GM12878 (cell line): ENCODE results near the gene PLS1. TPM values are rescaled to one million over a fixed set of nuclear protein-coding genes. Genes with fewer than 3 reads are reported as not detected.

Experiments used
- ATAC-seq: fragments of 200-7000 bp; cut with Tn5 transposase; 3 replicates; pipeline ENCODE4 v1.9.1; 2020; ENCODE audit warnings: mild to moderate bottlenecking, moderate library complexity
- BruUV-seq: library from RNA; stranded (reverse); fragments of 400-500 nt; replicated peaks from 2 replicates; lab custom pipeline; 2021; lab: Mats Ljungman, UMichigan
- CTCF ChIA-PET: fragments of 300-600 bp; sonication (Branson Sonifier 250); formaldehyde crosslinking; extraction: SDS; loops from one replicate; lab custom pipeline; 2021; ENCODE audit warnings: inconsistent platforms; lab: Yijun Ruan, JAX
- POLR2A ChIA-PET: fragments of 350-600 bp; formaldehyde crosslinking; extraction: SDS; loops from one replicate; lab custom pipeline; 2021; ENCODE audit warnings: inconsistent platforms; lab: Charles Lee
- RAD21 ChIA-PET: fragments of 300-600 bp; sonication (Branson Sonifier 250); formaldehyde crosslinking; loops from one replicate; lab custom pipeline; 2023; ENCODE audit warnings: antibody characterized with exemption; ENCODE audit not compliant: unreplicated experiment; lab: Charles Lee
- SMC1A ChIA-PET: fragments of 300-600 bp; sonication (Branson Sonifier 250); formaldehyde crosslinking; loops from one replicate; lab custom pipeline; 2023; ENCODE audit not compliant: unreplicated experiment, uncharacterized antibody; lab: Charles Lee
- DNase-seq: peaks from one replicate; pipeline ENCODE4 v3.0.0-alpha.2; 2011; ENCODE audit warnings: low read depth, low spot score
- FAIRE-seq: peaks from 3 replicates; lab custom pipeline; 2011; peaks lifted over from hg19 to GRCh38; lab: Jason Lieb, UNC
- H2AFZ ChIP-seq: 2 replicates; pipeline ENCODE4 v1.6.0; 2011; ENCODE audit warnings: low read depth, low read length, control low read depth; ENCODE audit not compliant: control insufficient read depth
- H3K27ac ChIP-seq: 2 replicates; pipeline ENCODE4 v1.5.1; 2011; ENCODE audit warnings: control low read depth; ENCODE audit not compliant: control insufficient read depth, insufficient read depth
- H3K27me3 ChIP-seq, 2 experiments: replicated peaks in 1 of 2; 2 replicates each; pipeline versions ENCODE4 v1.6.0 to v1.6.1; 2011; ENCODE audit warnings: low read length in 1 of 2; ENCODE audit not compliant: control insufficient read depth in 2 of 2, insufficient read depth in 2 of 2
- H3K36me3 ChIP-seq, 2 experiments: 2 replicates each; pipeline ENCODE4 v1.5.1; 2011; ENCODE audit warnings: low read length in 1 of 2; ENCODE audit not compliant: control insufficient read depth in 2 of 2, insufficient read depth in 2 of 2
- H3K4me1 ChIP-seq: 2 replicates; pipeline ENCODE4 v1.6.1; 2011; ENCODE audit warnings: mild to moderate bottlenecking, low read length, moderate library complexity, mixed read lengths; ENCODE audit not compliant: control insufficient read depth, insufficient read depth
- H3K4me2 ChIP-seq: 2 replicates; pipeline ENCODE4 v1.6.0; 2011; ENCODE audit warnings: control low read depth; ENCODE audit not compliant: control insufficient read depth, insufficient read depth
- H3K4me3 ChIP-seq: fragments of 200-600 bp; sonication (generic); 2 replicates; pipeline ENCODE4 v1.5.1; 2016
- H3K79me2 ChIP-seq: 2 replicates; pipeline ENCODE4 v1.6.0; 2011; ENCODE audit warnings: low read length; ENCODE audit not compliant: control insufficient read depth, insufficient read depth
- H3K9ac ChIP-seq: 2 replicates; pipeline ENCODE4 v1.8.0; 2011; ENCODE audit warnings: low read length, control low read depth, mixed read lengths; ENCODE audit not compliant: control insufficient read depth, insufficient read depth
- H3K9me3 ChIP-seq: replicated peaks from 3 replicates; pipeline ENCODE4 v1.5.1; 2011; ENCODE audit warnings: mild to moderate bottlenecking, low read length; ENCODE audit not compliant: control insufficient read depth, insufficient read depth
- H4K20me1 ChIP-seq: 2 replicates; pipeline ENCODE4 v1.6.0; 2011; ENCODE audit not compliant: control insufficient read depth, insufficient read depth
- IKZF1 ChIP-seq: fragments of 450-650 bp; conservative IDR thresholded peaks from 2 replicates; pipeline ENCODE4 v1.6.1; 2017; ENCODE audit warnings: antibody characterized with exemption, mild to moderate bottlenecking
- SKIL ChIP-seq: fragments of 450-650 bp; IDR thresholded peaks from 2 replicates; pipeline ENCODE4 v1.6.1; 2017; ENCODE audit warnings: mild to moderate bottlenecking, low read depth, inconsistent platforms; ENCODE audit not compliant: poor library complexity, severe bottlenecking
- ZBTB33 ChIP-seq: fragments of 450-650 bp; IDR thresholded peaks from 2 replicates; pipeline ENCODE4 v1.6.1; 2017; ENCODE audit warnings: mild to moderate bottlenecking
- WGBS: methylation state at CpG from one replicate; pipeline ENCODE4 v1.1.6; 2016; ENCODE audit warnings: low lambda C conversion rate; ENCODE audit not compliant: insufficient replicate concordance, insufficient coverage; ENCODE audit errors: missing lambda C conversion rate; 5-methylcytosine and 5-hydroxymethylcytosine counted together
- in situ Hi-C: fragments of 300-500 bp; cut with MboI; formaldehyde crosslinking; loops from 9 replicates; pipeline ENCODE4 v1.14.3; 2018; ENCODE audit warnings: mixed read lengths
- intact Hi-C: fragments of 100-400 bp; cut with micrococcal nuclease; formaldehyde crosslinking; loops from one replicate; pipeline ENCODE4 v1.14.2; 2022; ENCODE audit not compliant: unreplicated experiment
- polyA plus RNA-seq, 11 experiments: library from polyadenylated mRNA; depleted of rRNA in 4 of 11; unstranded in 6 of 11; stranded (reverse) in 5 of 11; fragments of >200 nt; fragmentation: Nextera tagmentation in 4 of 11; fragmentation: Illumina TruSeq in 1 of 11; extraction: Ambion mirVana in 4 of 11; extraction: Trizol in 1 of 11; gene quantifications; 1 replicate in 1 of 11; 2 replicates in 10 of 11; pipeline versions ENCODE4 v1.2.1 to v1.2.3, GENCODE V29; 2011 to 2016; ENCODE audit warnings: inconsistent platforms in 2 of 11, missing spikeins in 2 of 11, low read depth in 1 of 11
- total RNA-seq, 4 experiments: library from RNA; depleted of rRNA in 3 of 4; stranded (reverse); fragments of >200 nt in 3 of 4; fragmentation: Illumina TruSeq in 1 of 4; extraction: Trizol in 1 of 4; gene quantifications; 2 replicates each; pipeline versions ENCODE4 v1.2.1 to v1.2.3, GENCODE V29; 2013 to 2021

Gene PLS1
- total and polyA plus RNA-seq, 10 of the 15 experiments (the other 5 are each of a cell fraction or from before 2014, with no cell fraction given) = 0.59 to 11.7 (median 1.7) TPM

GRCh38 chr3:142651711-142652110 lies 55.5 kb downstream of the PLS1 start:
- RAD21 ChIA-PET = no interaction called here
- Histone ChIP-seq H2AFZ (no peak overlapping the region), H3K27ac (no peak overlapping the region), H3K79me2 (no peaks in the 10 kb centered on the region), H3K27me3 (no peaks in the 10 kb centered on the region), H3K4me2 (no peak overlapping the region), H4K20me1 (no peaks in the 10 kb centered on the region), H3K4me1 (no peaks in the 10 kb centered on the region), H3K9me3 (no peaks in the 10 kb centered on the region), H3K36me3 (no peaks in the 10 kb centered on the region), H3K9ac (no peak overlapping the region), H3K4me3 (no peak overlapping the region)
- TF ChIP-seq SKIL = no peak
- TF ChIP-seq IKZF1 = no peak
- FAIRE-seq (no peak), DNase-seq (no peak), ATAC-seq (no peak)
- CTCF ChIA-PET = no interaction called here
- intact Hi-C loops = no loop called here
- in situ Hi-C loops = no loop called here
- SMC1A ChIA-PET = interaction anchor here (1.4 kb wide), 1 partner anchor 9 kb away, joined by 3 read pairs; no protein-coding TSS in a partner anchor
- POLR2A ChIA-PET = no interaction called here
- BruUV-seq = no TSS peak

- no TSS peak for BruUV-seq
- WGBS = 46% methylated on average over 8 of the region's 8 CpGs
- Histone ChIP-seq H3K4me2 (no peak overlapping the region), H3K9ac (no peak overlapping the region), H3K4me3 (no peak overlapping the region), H3K27ac (no peak overlapping the region), H3K4me1 (no peaks in the 10 kb centered on the region), H4K20me1 (no peaks in the 10 kb centered on the region), H3K36me3 (no peaks in the 10 kb centered on the region), H3K9me3 (no peaks in the 10 kb centered on the region), H3K27me3 (no peaks in the 10 kb centered on the region), H3K79me2 (no peaks in the 10 kb centered on the region), H2AFZ (no peak overlapping the region)
- ChIA-PET CTCF (no interaction called here), SMC1A (no interaction called here), POLR2A (no interaction called here), RAD21 (interaction anchor here (0.7 kb wide), 1 partner anchor 1709 kb away, joined by 3 read pairs; no protein-coding TSS in a partner anchor)
- FAIRE-seq (no peak), ATAC-seq (no peak), DNase-seq (no peak)
- in situ Hi-C loops = no loop called here
- intact Hi-C loops = no loop called here
- TF ChIP-seq ZBTB33 = no peak
Measured at GRCh38 chr3:142652826-142653292, 56.7 kb downstream of the PLS1 start.
